Measurements from ENCODE around the gene PARD3B. TPM values are rescaled to one million over a fixed set of nuclear protein-coding genes. Genes with fewer than 3 reads are reported as not detected.
A peak's percentile ranks its signal among the peaks of the same experiment; 100 is the strongest.

Gene PARD3B
- total RNA-seq, 2 experiments from 2014 or later = 0.46 TPM; not detected in 1

DNA sequence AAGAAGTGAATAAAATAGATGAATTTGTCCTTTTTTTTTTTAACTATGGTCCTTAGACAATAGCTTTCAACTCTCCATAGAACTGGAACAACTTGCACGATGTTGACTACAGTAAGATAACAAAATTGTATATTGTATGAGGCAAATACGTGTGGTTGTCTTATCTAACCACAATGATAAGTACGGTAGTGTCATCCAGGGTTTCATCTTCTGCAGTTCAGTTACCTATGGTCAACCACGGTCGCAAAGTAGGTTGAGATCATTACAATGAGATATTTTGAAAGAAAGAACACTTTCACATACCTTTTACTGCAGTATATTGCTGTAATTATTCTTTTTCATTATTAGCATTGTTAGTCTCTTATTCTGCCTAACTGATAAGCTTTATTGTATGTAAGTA lies 295.2 kb downstream of the PARD3B start:
- DNase-seq (no peak), ATAC-seq (no peak)
- Mint-ChIP-seq H3K27ac (no peak overlapping the region), H3K36me3 (ENCODE audit: low read depth) (no peaks in the 10 kb centered on the region), H3K9me3 (ENCODE audit: low read depth) (no peaks in the 10 kb centered on the region), H3K4me1 (peaks cover 18% of the 10 kb centered on the region), H3K4me3 (no peak overlapping the region), H3K27me3 (peaks cover 3% of the 10 kb centered on the region)
- intact Hi-C loops (cut with DNase I, micrococcal nuclease) = no loop called here
- CTCF ChIA-PET = interaction anchor here (0.5 to 0.7 kb wide), 3 partner anchors 44 to 210 kb away, joined by 3 to 4 read pairs (median 3); no protein-coding TSS in a partner anchor
- POLR2A ChIA-PET = interaction anchor here (0.8 kb wide), 1 partner anchor 134 kb away, joined by 3 read pairs; no protein-coding TSS in a partner anchor

DNA sequence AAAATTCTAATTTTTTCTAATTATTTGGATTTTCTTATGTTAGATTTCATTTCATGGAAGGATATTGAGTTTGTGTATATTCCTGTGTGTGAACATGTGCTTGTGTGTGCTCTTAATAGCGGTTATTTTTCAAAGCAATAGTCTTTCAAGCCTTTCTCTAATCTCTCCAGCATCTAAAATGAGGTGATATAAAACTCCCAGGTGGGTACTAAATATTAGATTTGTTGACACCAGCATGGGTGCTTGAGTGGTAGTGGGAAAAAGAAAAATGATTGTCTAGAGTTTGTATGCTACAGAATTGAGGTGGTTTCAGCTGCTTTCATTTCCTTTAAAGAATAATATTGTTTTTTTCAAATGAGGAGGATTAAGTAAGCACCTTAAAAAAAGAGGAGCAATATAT lies 296.8 kb downstream of the PARD3B start:
- no peaks in the 10 kb centered on the region for H3K36me3 Mint-ChIP-seq (ENCODE audit: low read depth)
- no peak for DNase-seq
- H3K9me3 Mint-ChIP-seq (ENCODE audit: low read depth) = no peaks in the 10 kb centered on the region
- peaks cover 18% of the 10 kb centered on the region for H3K4me1 Mint-ChIP-seq
- POLR2A ChIA-PET = interaction anchor here (1.1 kb wide), 1 partner anchor 129 kb away, joined by 3 read pairs; no protein-coding TSS in a partner anchor
- CTCF ChIA-PET = interaction anchor here (1.0 to 1.1 kb wide), 2 partner anchors 30 to 384 kb away, joined by 4 to 5 read pairs; no protein-coding TSS in a partner anchor
- no peaks in the 10 kb centered on the region for H3K27me3 Mint-ChIP-seq
- no peak overlapping the region for H3K4me3 Mint-ChIP-seq
- no peak overlapping the region for H3K27ac Mint-ChIP-seq
- no peak for ATAC-seq
- intact Hi-C loops (cut with DNase I, micrococcal nuclease) = no loop called here

- Mint-ChIP-seq H3K9me3 (ENCODE audit: low read depth) (no peaks in the 10 kb centered on the region), H3K36me3 (ENCODE audit: low read depth) (no peaks in the 10 kb centered on the region), H3K27ac (no peak overlapping the region), H3K4me3 (no peak overlapping the region), H3K4me1 (peaks cover 18% of the 10 kb centered on the region), H3K27me3 (no peaks in the 10 kb centered on the region)
- ChIA-PET CTCF (interaction anchor here (1.0 to 1.1 kb wide), 2 partner anchors 29 to 383 kb away, joined by 4 to 5 read pairs; no protein-coding TSS in a partner anchor), POLR2A (interaction anchor here (1.1 kb wide), 1 partner anchor 128 kb away, joined by 3 read pairs; no protein-coding TSS in a partner anchor)
- DNase-seq (peak; percentile 55), ATAC-seq (peak; percentile 99)
- intact Hi-C loops (cut with DNase I, micrococcal nuclease) = no loop called here
These were observed 297.6 kb downstream of the PARD3B start for GRCh38 chr2:204842661-204843485.

- intact Hi-C loops (cut with DNase I, micrococcal nuclease) = no loop called here
- CTCF ChIA-PET = no interaction called here
- H3K36me3 Mint-ChIP-seq (ENCODE audit: low read depth) = no peaks in the 10 kb centered on the region
- ATAC-seq = no peak
- POLR2A ChIA-PET = no interaction called here
- H3K4me3 Mint-ChIP-seq = no peak overlapping the region
- DNase-seq = no peak
- no peak overlapping the region for H3K27ac Mint-ChIP-seq
- H3K9me3 Mint-ChIP-seq (ENCODE audit: low read depth) = no peaks in the 10 kb centered on the region
- peaks cover 14% of the 10 kb centered on the region for H3K4me1 Mint-ChIP-seq
- H3K27me3 Mint-ChIP-seq = no peaks in the 10 kb centered on the region
These were observed 301.2 kb downstream of the PARD3B start for GRCh38 chr2:204846471-204846870.

DNA sequence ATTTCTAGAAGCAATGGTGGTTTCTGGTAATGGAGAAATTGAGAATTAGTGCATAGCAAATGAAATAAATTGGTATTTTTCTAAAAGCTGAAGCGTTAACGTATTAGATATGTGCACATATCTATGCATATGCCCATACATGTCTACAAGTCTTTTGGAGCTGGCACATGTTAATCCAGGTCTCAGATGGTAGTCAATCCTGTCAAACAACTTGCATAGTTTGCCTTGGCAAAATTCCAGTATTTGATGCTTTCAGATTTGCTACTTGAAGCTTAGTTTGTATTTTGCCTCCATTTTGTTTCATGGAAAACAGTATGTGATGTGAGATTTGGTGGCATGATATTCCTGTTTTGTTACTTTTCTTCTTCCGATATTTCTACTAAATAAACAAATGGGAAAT lies 304.6 kb downstream of the PARD3B start:
- no peak overlapping the region for H3K27ac Mint-ChIP-seq
- DNase-seq (no peak), ATAC-seq (no peak)
- H3K36me3 Mint-ChIP-seq (ENCODE audit: low read depth) = no peaks in the 10 kb centered on the region
- CTCF ChIA-PET = no interaction called here
- POLR2A ChIA-PET = no interaction called here
- H3K4me3 Mint-ChIP-seq = no peak overlapping the region
- no peaks in the 10 kb centered on the region for H3K4me1 Mint-ChIP-seq
- H3K9me3 Mint-ChIP-seq (ENCODE audit: low read depth) = no peaks in the 10 kb centered on the region
- peaks cover 5% of the 10 kb centered on the region for H3K27me3 Mint-ChIP-seq
- intact Hi-C loops (cut with DNase I, micrococcal nuclease) = no loop called here

DNA sequence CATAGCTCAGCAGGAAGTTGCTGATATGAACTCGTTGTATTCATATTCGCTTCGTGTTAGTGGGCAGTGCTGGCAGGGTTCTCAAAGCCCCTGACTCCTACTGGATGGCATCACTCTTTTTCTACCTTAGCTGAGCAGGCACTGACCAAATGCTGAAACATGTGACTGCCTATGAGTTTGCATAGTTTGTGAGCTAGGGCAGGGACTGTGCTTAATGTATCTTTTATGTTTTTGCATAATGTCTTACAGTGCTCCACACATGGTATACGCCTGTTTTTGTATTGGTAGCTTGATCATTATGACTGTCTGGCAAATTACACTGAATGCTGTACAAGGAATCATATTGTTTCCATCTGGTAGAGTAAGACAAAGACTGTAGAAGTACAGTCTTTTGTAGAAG lies 305.3 kb downstream of the PARD3B start:
- peaks cover 5% of the 10 kb centered on the region for H3K27me3 Mint-ChIP-seq
- ChIA-PET POLR2A (no interaction called here), CTCF (no interaction called here)
- no peak overlapping the region for H3K27ac Mint-ChIP-seq
- H3K9me3 Mint-ChIP-seq (ENCODE audit: low read depth) = peaks cover under 1% of the 10 kb centered on the region
- DNase-seq = no peak
- H3K4me3 Mint-ChIP-seq = no peak overlapping the region
- no peaks in the 10 kb centered on the region for H3K36me3 Mint-ChIP-seq (ENCODE audit: low read depth)
- H3K4me1 Mint-ChIP-seq = no peaks in the 10 kb centered on the region
- intact Hi-C loops (cut with DNase I, micrococcal nuclease) = no loop called here
- ATAC-seq = no peak

GRCh38 chr2:204853905-204854304 lies 308.6 kb downstream of the PARD3B start:
- POLR2A ChIA-PET = no interaction called here
- Mint-ChIP-seq H3K4me3 (no peak overlapping the region), H3K9me3 (ENCODE audit: low read depth) (peaks cover 2% of the 10 kb centered on the region), H3K27ac (no peak overlapping the region), H3K27me3 (peaks cover 5% of the 10 kb centered on the region), H3K4me1 (no peaks in the 10 kb centered on the region), H3K36me3 (ENCODE audit: low read depth) (no peaks in the 10 kb centered on the region)
- CTCF ChIA-PET = no interaction called here
- no peak for ATAC-seq
- intact Hi-C loops (cut with DNase I, micrococcal nuclease) = no loop called here
- no peak for DNase-seq

DNA sequence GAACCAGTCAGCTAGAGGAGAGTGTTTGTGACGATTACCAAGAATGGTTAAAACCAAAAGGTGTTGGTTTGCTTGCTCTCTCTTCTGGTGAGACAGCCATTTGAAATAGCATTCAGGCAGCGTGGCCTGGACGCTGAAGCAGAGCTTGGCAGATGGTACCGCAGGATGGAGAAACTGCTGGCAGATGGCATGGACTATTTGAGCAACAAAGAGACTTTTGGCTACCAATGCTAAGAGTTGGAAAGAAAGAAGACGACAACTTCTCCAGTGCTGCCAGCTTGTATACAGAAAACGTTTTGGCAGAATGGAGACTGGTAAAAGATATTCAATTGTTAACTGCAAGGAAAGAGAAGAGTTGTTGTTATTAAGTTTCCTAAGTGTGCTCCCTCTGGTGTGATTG lies 315.0 kb downstream of the PARD3B start:
- intact Hi-C loops (cut with DNase I, micrococcal nuclease) = no loop called here
- CTCF ChIA-PET = interaction anchor here (0.7 to 1.3 kb wide), 2 partner anchors 22 to 378 kb away, joined by 3 to 5 read pairs; no protein-coding TSS in a partner anchor
- DNase-seq (no peak), ATAC-seq (no peak)
- Mint-ChIP-seq H3K4me1 (no peaks in the 10 kb centered on the region), H3K4me3 (no peak overlapping the region), H3K27ac (no peak overlapping the region), H3K36me3 (ENCODE audit: low read depth) (no peaks in the 10 kb centered on the region), H3K27me3 (peaks cover 4% of the 10 kb centered on the region), H3K9me3 (ENCODE audit: low read depth) (peaks cover 2% of the 10 kb centered on the region)
- POLR2A ChIA-PET = no interaction called here

DNA sequence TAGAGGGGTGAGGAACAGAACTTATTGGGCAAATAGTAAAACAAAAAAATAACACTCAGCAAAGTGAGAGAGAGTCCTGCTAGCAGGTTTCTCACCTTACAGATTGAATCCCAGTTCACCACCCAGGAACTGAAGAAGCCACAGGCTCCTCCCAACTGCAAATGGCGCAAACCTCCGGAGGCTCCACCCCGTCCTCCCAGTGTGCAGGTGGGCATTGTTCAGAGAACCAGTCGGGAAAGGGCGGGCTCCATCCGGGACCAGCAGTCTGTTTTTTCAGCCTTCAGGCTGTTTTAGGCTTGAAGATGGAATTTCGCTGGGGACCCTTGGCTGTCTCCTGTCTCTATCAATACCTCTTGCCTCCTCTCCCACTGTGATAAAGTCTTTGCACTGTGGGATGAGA lies 317.5 kb downstream of the PARD3B start:
- Mint-ChIP-seq H3K27ac (no peak overlapping the region), H3K4me3 (no peak overlapping the region), H3K36me3 (ENCODE audit: low read depth) (no peaks in the 10 kb centered on the region), H3K27me3 (peaks cover 4% of the 10 kb centered on the region), H3K4me1 (no peaks in the 10 kb centered on the region), H3K9me3 (ENCODE audit: low read depth) (no peaks in the 10 kb centered on the region)
- POLR2A ChIA-PET = no interaction called here
- no peak for DNase-seq
- CTCF ChIA-PET = no interaction called here
- no peak for ATAC-seq
- intact Hi-C loops (cut with DNase I, micrococcal nuclease) = no loop called here

DNA sequence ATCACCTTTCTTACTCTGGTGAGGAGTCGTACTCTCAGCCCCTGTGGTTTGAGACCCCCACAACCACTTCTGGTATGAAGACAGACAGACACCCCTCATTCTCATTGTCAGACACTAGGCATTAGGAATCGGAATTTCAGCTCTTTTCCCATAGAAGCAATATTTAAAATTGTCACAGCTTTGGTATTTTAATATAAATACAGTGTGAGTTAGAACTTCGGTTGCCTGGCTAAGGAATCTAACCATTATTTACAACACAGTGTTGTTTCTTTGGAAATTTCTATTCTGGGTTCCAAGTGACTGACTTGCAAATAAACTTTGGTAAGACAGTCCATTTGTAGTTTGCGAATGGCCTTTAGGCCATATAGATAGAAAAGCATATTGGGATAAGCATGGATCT lies 318.1 kb downstream of the PARD3B start:
- intact Hi-C loops (cut with DNase I, micrococcal nuclease) = no loop called here
- ChIA-PET CTCF (no interaction called here), POLR2A (no interaction called here)
- Mint-ChIP-seq H3K4me1 (no peaks in the 10 kb centered on the region), H3K36me3 (ENCODE audit: low read depth) (no peaks in the 10 kb centered on the region), H3K27ac (no peak overlapping the region), H3K27me3 (peaks cover 4% of the 10 kb centered on the region), H3K9me3 (ENCODE audit: low read depth) (no peaks in the 10 kb centered on the region), H3K4me3 (no peak overlapping the region)
- DNase-seq (no peak), ATAC-seq (no peak)

DNA sequence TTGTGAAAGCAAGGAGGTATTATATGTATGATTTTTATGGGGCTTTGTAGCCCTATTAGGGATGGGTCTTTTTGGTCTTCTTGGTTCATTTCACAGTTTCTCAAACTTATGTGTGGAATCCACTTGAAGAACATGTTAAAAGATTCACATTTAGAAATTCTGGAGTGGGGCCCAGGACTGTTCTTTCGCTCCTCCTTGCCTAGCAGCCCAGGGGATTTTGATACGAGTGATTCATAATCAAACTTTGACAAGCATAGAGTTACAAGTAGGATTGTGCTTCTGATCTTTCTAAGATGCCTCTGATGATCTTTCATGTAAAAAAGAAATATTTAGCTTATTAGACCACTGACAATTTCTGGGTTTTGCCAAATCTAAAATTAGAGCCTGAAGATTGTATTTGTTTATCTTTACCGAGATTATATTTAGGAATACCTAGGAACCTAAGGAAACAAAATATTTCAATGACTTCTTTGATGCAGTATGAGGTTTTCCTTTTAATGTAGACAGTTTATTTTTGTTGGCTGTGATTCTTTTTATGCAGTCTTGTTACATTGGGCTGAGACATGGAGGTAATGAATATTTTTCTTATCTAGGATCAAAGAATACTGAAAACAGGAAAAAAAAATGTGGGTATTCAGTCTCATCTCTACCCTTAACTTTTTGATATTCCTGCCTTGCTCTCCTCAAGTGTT lies 324.0 kb downstream of the PARD3B start:
- Mint-ChIP-seq H3K4me3 (no peak overlapping the region), H3K9me3 (ENCODE audit: low read depth) (no peaks in the 10 kb centered on the region), H3K27me3 (no peaks in the 10 kb centered on the region), H3K4me1 (peaks cover 19% of the 10 kb centered on the region), H3K27ac (no peak overlapping the region), H3K36me3 (ENCODE audit: low read depth) (no peaks in the 10 kb centered on the region)
- ChIA-PET CTCF (no interaction called here), POLR2A (no interaction called here)
- DNase-seq (no peak), ATAC-seq (no peak)
- intact Hi-C loops (cut with DNase I, micrococcal nuclease) = no loop called here

- Mint-ChIP-seq H3K27ac (no peak overlapping the region), H3K36me3 (ENCODE audit: low read depth) (no peaks in the 10 kb centered on the region), H3K9me3 (ENCODE audit: low read depth) (peaks cover 3% of the 10 kb centered on the region), H3K4me1 (peaks cover 19% of the 10 kb centered on the region), H3K4me3 (no peak overlapping the region), H3K27me3 (no peaks in the 10 kb centered on the region)
- ATAC-seq = no peak
- intact Hi-C loops (cut with DNase I, micrococcal nuclease) = loop anchor here (5.0 to 10.0 kb wide), 2 partner anchors 545 to 807 kb away; no protein-coding TSS in a partner anchor
- CTCF ChIA-PET = interaction anchor here (0.6 to 2.3 kb wide), 2 partner anchors 12 to 837 kb away, joined by 3 to 10 read pairs; no protein-coding TSS in a partner anchor
- DNase-seq = no peak
- POLR2A ChIA-PET = no interaction called here
These were observed 324.8 kb downstream of the PARD3B start for GRCh38 chr2:204870053-204870452.

Data from activated CD4-positive, alpha-beta T cell treated with anti-CD3 and anti-CD28 coated beads for 36 hours (primary cell).